ENCODE data around the gene AQR. TPM values are rescaled to one million over a fixed set of nuclear protein-coding genes. Genes with fewer than 3 reads are reported as not detected.

AQR gene
- total RNA-seq, 2 experiments from 2014 or later = 35.5 to 36.4 TPM

DNA sequence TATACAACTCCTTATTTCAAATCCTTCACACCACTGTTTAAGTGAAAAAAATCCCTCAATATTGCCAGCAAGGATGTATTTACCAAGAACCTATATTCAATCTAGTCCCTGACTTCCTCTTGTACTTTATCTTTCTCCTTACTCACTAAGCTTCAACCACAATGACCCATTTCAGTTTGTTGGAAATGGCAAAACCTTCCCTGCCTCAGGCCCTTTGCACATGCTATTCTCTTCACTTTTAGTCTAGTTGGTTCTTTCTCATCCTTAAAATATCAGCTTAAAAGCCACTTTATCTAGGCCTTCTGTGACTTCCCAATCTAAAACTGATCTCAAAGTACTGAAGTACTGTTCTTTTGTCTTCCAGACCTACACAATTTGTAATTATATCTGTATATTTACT is 92.9 kb downstream of the AQR start:
- Mint-ChIP-seq H3K36me3 (ENCODE audit: low read depth) (peaks cover 61% of the 10 kb centered on the region), H3K4me1 (ENCODE audit: low read depth) (no peaks in the 10 kb centered on the region), H3K27ac (no peak overlapping the region), H3K4me3 (no peak overlapping the region), H3K27me3 (no peaks in the 10 kb centered on the region), H3K9me3 (no peaks in the 10 kb centered on the region)
- intact Hi-C loops (cut with micrococcal nuclease) = no loop called here
- no peak for DNase-seq
- CTCF ChIA-PET = interaction anchor here (1.1 kb wide), 1 partner anchor 47 kb away, joined by 3 read pairs; no protein-coding TSS in a partner anchor
- TF ChIP-seq, protein P1, sequence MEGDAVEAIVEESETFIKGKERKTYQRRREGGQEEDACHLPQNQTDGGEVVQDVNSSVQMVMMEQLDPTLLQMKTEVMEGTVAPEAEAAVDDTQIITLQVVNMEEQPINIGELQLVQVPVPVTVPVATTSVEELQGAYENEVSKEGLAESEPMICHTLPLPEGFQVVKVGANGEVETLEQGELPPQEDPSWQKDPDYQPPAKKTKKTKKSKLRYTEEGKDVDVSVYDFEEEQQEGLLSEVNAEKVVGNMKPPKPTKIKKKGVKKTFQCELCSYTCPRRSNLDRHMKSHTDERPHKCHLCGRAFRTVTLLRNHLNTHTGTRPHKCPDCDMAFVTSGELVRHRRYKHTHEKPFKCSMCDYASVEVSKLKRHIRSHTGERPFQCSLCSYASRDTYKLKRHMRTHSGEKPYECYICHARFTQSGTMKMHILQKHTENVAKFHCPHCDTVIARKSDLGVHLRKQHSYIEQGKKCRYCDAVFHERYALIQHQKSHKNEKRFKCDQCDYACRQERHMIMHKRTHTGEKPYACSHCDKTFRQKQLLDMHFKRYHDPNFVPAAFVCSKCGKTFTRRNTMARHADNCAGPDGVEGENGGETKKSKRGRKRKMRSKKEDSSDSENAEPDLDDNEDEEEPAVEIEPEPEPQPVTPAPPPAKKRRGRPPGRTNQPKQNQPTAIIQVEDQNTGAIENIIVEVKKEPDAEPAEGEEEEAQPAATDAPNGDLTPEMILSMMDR (IDR thresholded peaks at IDR 0.05) = no peak
- ATAC-seq = no peak
- POLR2A ChIA-PET = no interaction called here

DNA sequence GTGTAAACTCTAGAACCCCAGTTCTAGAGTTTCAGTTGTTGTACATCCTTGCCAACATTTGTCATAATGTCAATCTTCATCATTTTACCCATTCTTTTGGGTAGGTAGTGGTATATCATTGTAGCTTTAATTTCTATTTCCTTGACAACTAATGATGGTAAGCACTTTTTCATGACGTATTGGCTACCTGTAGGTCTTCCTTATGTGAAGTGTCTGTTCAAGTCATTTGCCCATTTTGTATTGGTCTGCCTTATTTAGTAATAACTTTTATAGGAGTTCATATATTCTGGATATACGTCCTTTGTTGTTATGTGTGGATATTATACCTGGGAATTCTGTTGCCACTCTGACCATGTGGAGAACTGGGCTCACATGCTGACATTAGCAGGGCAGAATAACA is 100.4 kb downstream of the AQR start:
- H3K27ac Mint-ChIP-seq = no peak overlapping the region
- ChIA-PET CTCF (interaction anchor here (1.5 kb wide), 1 partner anchor 13 kb away, joined by 3 read pairs; no protein-coding TSS in a partner anchor), POLR2A (no interaction called here)
- H3K4me3 Mint-ChIP-seq = no peak overlapping the region
- intact Hi-C loops (cut with micrococcal nuclease) = no loop called here
- H3K27me3 Mint-ChIP-seq = no peaks in the 10 kb centered on the region
- no peak for DNase-seq
- peaks cover 72% of the 10 kb centered on the region for H3K36me3 Mint-ChIP-seq (ENCODE audit: low read depth)
- no peak for ATAC-seq
- no peaks in the 10 kb centered on the region for H3K4me1 Mint-ChIP-seq (ENCODE audit: low read depth)
- peaks cover 5% of the 10 kb centered on the region for H3K9me3 Mint-ChIP-seq
- TF ChIP-seq, protein P1 (IDR thresholded peaks at IDR 0.05) = no peak

DNA sequence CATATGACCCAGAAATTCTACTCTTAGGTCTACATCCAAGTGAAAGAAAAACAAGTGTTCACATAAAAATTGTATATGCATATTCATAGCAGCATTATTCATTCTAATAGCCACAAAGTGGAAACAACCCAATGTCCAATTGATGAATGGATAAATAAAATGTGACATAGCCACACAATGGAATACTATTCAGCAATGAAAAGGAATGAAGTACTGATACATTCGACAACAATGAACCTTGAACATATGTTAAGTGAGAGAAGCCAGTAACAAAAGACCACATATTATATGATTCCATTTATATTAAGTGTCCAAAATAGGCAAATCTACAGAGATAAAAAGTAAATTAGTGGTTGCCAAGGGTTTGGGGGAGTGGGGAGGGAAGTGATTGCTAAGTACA is 104.0 kb downstream of the AQR start:
- Mint-ChIP-seq H3K4me1 (ENCODE audit: low read depth) (no peaks in the 10 kb centered on the region), H3K27me3 (no peaks in the 10 kb centered on the region), H3K9me3 (peaks cover 5% of the 10 kb centered on the region), H3K27ac (no peak overlapping the region), H3K4me3 (no peak overlapping the region), H3K36me3 (ENCODE audit: low read depth) (peaks cover 50% of the 10 kb centered on the region)
- ATAC-seq (no peak), DNase-seq (no peak)
- intact Hi-C loops (cut with micrococcal nuclease) = no loop called here
- ChIA-PET CTCF (no interaction called here), POLR2A (no interaction called here)
- TF ChIP-seq, protein P1 (IDR thresholded peaks at IDR 0.05) = no peak

DNA sequence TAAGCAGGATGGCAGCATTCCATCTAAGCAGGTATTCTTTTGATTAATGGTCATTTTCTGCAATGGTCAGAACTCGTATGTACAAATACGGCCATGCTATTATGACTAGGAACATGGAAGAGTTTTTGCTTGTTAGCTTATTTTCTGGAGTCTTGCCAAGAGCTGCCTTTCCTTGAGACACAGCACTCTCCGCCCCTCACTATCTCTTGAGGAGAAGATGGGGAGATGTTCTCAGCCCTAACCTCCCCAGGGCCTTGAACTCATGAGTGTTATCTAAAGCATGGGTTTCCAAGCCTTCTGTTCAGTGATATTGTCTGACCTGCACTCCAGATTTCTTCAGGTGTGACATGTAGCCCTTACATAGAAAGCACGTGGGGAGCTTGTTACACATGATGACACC is 108.3 kb downstream of the AQR start:
- intact Hi-C loops (cut with micrococcal nuclease) = no loop called here
- POLR2A ChIA-PET = no interaction called here
- Mint-ChIP-seq H3K36me3 (ENCODE audit: low read depth) (peaks cover 31% of the 10 kb centered on the region), H3K27ac (no peak overlapping the region), H3K4me1 (ENCODE audit: low read depth) (no peaks in the 10 kb centered on the region), H3K9me3 (no peaks in the 10 kb centered on the region), H3K4me3 (no peak overlapping the region), H3K27me3 (no peaks in the 10 kb centered on the region)
- no peak for DNase-seq
- TF ChIP-seq, protein P1 (IDR thresholded peaks at IDR 0.05) = no peak
- no peak for ATAC-seq
- CTCF ChIA-PET = no interaction called here

DNA sequence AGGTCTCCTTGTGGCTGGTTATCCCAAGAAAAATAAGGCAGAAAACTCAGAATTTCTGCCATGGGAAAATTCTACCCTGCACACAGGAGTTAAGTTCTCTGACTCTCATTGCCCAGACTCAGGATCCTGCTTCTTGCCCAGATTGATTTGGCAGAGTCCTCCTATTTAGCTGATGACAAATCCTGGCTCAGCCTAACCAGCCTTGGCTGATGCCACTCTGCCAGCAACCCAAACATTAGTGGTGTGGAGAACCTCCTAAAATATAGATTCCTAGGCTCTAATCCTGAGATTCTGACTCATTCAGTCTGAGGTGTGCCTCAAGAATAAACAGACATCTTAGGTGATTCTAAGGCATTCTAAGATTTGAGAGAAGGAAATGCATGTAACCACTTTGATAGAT is 113.6 kb downstream of the AQR start:
- TF ChIP-seq, protein P1 (IDR thresholded peaks at IDR 0.05) = no peak
- intact Hi-C loops (cut with micrococcal nuclease) = no loop called here
- POLR2A ChIA-PET = no interaction called here
- H3K27me3 Mint-ChIP-seq = no peaks in the 10 kb centered on the region
- no peaks in the 10 kb centered on the region for H3K9me3 Mint-ChIP-seq
- ATAC-seq = no peak
- DNase-seq = no peak
- no peak overlapping the region for H3K4me3 Mint-ChIP-seq
- H3K4me1 Mint-ChIP-seq (ENCODE audit: low read depth) = peaks cover 7% of the 10 kb centered on the region
- CTCF ChIA-PET = no interaction called here
- peak overlapping the region; percentile 20 for H3K27ac Mint-ChIP-seq
- H3K36me3 Mint-ChIP-seq (ENCODE audit: low read depth) = peaks cover 27% of the 10 kb centered on the region

Measured in activated CD8-positive, alpha-beta T cell treated with anti-CD3 and anti-CD28 coated beads for 36 hours (primary cell).